Stimulated activated CD8-positive, alpha-beta memory T cell treated with anti-CD3 and anti-CD28 coated beads, Interleukin-4, amount 100 ng/mL, for 24 hours (primary cell): Measurements from ENCODE around the gene SLC5A2.
"Not testable (repeated sequence)": the region's sequence is repeated elsewhere in the genome, so short reads cannot be mapped to it uniquely, and the experiment has no call there.

ENCODE experiments used
- DNase-seq: peaks from one replicate; pipeline ENCODE4 v3.0.0-alpha.2; 2020; ENCODE audit warnings: low read depth

The SLC5A2 gene

DNA sequence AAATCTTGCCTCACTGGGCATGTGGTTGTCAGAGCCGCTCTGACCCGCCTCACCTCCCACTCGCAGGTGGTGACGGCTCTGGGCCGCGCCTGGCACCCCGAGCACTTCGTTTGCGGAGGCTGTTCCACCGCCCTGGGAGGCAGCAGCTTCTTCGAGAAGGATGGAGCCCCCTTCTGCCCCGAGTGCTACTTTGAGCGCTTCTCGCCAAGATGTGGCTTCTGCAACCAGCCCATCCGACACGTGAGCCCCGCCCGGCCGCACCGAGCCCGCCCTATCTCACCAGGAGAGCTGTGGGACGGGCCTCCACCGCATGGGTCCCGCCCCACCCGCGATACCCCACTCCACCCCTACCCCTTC, 7.0 kb upstream of the SLC5A2 start:
- DNase-seq, result no peak

DNA sequence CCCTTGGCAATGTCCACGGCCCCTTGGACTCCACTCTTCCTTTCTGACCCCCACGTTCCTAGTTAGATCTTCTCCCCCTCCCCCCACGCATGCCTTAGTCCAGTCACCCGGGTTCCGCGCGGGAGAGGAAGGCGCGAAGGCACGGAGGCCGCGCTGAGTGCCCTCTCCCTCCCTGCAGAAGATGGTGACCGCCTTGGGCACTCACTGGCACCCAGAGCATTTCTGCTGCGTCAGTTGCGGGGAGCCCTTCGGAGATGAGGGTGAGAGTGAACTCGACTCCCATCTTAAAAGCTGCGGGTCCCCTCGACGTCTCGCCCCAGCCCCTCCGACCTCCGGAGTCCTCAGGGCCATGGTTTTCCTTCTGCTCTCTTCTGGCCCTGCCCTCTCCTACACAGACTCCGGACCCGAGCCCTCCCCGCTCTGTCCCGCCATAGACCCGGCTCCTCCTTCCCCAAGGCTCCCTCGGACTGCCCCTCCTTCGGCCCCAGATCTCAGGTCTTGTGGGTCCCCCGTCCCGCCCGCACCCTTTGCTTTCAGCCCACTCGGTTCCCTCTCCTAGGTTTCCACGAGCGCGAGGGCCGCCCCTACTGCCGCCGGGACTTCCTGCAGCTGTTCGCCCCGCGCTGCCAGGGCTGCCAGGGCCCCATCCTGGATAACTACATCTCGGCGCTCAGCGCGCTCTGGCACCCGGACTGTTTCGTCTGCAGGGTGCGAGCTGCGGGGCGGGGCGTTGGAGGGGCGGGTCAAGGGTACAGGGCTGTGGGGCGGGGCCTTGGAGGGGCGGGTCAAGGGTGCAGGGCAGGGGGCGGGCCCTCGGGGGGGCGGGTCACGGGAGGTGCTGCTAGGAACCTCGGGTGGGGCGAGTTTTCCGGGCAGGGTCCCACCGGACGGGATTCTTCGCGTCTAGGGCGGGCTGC, 6.4 kb upstream of the SLC5A2 start:
- peak; percentile 82 for DNase-seq

DNA sequence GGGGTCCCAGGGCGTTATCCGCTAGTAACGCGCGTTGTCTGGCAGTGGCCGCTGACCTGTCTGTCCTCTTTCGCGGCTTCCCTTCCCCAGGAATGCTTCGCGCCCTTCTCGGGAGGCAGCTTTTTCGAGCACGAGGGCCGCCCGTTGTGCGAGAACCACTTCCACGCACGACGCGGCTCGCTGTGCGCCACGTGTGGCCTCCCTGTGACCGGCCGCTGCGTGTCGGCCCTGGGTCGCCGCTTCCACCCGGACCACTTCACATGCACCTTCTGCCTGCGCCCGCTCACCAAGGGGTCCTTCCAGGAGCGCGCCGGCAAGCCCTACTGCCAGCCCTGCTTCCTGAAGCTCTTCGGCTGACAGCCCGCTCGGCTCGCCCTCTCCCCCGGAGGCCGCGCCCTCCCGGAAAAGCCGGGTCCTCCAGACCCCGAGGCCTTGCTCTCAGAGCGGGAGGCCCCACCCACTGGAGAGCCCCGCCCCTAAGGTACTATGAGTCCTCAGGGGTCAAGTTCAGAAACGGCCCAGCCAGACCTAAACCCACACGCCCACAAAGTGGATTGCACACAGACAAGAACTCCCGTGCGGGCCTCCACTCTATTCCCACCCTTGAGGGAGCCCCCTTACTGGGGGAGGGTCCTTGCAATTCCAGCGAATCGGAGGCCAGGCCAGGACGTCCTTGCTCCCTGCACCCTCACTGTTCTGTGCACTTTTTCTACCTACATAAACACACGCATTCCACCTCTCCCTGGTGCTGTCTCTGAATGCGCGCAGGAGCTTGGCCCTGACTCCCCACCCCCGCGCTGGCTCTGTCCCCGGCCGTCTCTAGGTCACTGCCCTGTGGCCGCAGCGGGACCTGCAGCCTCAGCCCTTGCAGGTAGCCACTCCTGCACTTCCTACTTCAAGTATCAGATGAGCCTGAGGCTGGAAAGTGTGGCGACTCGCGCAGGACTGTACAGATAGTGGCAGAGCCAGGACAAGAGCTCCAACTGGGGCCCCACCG, 5.4 kb upstream of the SLC5A2 start:
- DNase-seq, result no peak

DNA sequence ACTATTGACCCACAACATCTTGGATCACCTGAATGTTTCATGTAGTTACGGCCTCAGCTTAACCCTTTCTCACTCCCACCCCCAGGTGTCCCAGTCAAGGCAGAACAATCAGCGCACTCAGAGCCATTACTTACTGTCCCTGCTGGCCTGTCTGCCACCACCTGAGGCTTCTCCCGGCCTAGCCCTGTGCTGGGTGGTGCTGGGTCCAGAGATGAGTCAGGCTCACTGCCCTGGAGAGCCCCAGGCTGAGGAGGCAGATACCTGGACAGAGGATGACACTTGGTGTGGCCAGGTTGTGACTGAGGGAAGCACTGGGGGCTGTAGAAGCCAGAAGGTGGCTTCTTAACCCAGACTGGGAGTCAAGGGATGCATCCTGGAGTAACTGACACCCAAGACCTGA, 4.0 kb upstream of the SLC5A2 start:
- no peak for DNase-seq

DNA sequence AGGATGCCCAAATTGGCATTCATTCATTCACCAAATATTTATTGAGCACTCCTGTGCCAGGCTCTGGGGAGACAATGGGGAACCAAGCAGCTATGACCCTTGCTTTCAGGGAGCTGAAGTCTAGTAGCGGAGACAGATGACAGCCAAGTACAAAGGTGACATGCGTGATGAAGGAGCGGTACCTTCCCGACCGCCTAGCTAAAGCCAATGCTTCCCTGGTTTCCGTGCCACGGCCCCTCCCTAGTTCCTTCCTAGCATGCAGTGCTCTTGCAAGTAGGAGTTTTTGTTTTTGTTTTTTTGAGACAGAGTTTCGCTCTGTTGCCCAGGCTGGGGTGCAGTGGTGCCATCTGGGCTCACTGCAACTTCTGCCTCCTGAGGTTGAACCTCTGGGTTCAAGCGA, 3.2 kb upstream of the SLC5A2 start:
- DNase-seq, result no peak

DNA sequence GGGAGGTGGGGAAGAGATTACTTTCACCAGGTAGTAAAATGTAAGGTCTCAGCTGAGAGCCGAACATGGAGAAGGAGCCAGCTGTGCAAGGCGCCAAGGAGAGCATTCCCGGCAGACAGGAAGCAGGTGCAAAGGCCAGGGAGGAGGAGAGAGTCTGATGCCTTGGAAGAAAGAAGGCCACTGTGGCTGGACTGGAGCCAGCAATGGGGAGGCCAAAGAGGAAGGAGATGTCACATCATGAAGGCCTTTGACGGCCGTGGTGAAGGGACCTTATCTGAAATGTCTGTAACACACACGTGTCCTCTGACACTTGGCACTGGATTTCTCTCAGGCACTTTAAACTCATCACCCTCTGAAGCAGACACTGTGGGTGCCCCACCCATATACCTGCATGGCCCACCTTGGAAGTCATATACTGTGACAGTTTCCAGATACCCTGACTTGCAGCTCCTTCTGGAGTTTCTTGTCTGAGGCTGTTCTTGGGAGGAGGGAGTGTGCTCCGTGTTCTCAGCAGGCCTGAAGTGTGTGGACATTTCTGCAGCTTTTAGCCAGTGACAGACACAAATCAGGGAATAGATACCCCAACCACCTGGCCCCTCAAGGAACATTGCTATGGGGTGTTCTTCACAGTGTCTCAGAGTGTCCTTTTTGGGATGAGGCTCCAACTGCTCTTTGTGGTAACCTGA, 1.9 kb upstream of the SLC5A2 start:
- no peak for DNase-seq

DNA sequence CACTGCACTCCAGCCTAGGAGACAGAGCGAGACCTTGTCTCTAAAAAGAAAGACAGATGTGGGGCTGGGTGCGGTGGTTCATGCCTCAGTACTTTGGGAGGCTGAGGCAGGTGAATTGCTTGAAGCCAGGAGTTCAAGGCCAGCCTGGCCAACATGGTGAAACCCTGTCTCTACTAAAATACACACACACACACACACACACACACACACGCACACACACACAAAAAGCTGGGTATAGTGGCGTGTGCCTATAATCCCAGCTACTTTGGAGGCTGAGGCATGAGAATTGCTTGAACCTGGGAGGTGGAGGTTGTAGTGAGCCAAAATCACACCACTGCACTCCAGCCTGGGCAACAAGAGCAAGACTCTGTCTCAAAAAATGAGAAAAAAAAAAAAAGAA, 1.1 kb downstream of the SLC5A2 start:
- not testable (repeated sequence) for DNase-seq

DNA sequence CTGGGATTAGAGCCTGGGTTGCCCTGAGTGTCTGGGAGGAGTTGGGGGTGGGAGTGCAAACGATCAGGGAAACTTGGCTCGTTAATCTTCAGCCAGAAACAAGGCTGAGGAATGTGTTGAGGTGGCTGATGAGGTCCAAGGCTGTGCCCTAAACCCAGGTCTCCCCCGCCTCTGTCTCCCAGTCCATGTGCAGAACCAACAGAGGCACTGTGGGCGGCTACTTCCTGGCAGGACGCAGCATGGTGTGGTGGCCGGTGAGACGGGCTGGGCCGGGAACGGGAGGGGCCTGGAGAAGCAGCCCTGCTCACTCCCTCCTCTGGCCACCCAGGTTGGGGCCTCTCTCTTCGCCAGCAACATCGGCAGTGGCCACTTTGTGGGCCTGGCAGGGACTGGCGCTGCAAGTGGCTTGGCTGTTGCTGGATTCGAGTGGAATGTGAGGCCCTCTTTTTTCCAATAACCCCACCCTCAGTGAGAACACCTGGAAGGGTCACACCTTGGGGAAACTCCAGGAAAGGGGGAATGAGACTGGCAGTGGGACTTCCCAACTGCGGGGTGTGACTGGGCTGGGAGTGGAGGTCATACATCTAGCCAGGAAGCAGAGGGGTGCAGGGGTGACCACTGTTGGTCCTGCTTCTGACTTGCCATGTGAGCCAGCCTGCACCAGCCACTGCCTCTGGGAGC, 1.7 kb downstream of the SLC5A2 start:
- no peak for DNase-seq

DNA sequence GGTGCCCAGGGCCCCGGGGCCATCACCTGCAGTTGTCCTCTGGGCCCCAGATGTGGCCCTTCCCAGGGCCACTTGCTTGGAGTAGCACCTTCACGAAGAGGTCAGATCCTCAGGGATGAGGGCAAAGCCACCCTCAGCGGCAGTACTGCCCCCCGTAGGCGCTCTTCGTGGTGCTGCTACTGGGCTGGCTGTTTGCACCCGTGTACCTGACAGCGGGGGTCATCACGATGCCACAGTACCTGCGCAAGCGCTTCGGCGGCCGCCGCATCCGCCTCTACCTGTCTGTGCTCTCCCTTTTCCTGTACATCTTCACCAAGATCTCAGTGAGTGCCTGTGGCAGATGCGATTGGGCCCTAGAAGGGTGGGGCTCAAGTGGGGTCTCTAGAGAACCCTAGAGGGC, 2.6 kb downstream of the SLC5A2 start:
- no peak for DNase-seq

DNA sequence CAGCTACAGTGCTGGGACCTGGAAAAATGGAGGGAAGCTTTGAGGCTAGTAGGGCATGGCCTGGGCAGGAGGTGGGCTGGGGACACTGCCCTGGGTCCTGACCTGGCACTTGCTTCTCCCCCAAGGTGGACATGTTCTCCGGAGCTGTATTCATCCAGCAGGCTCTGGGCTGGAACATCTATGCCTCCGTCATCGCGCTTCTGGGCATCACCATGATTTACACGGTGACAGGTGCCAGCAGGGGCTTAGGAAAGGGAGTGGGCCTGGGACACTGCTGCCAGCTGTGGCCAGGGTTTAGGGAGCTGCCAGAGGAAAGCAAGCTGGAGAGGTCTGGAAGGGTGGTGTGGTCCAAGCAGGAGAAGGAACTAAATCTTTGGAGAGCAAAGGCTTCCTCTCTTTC, 3.1 kb downstream of the SLC5A2 start:
- no peak for DNase-seq

DNA sequence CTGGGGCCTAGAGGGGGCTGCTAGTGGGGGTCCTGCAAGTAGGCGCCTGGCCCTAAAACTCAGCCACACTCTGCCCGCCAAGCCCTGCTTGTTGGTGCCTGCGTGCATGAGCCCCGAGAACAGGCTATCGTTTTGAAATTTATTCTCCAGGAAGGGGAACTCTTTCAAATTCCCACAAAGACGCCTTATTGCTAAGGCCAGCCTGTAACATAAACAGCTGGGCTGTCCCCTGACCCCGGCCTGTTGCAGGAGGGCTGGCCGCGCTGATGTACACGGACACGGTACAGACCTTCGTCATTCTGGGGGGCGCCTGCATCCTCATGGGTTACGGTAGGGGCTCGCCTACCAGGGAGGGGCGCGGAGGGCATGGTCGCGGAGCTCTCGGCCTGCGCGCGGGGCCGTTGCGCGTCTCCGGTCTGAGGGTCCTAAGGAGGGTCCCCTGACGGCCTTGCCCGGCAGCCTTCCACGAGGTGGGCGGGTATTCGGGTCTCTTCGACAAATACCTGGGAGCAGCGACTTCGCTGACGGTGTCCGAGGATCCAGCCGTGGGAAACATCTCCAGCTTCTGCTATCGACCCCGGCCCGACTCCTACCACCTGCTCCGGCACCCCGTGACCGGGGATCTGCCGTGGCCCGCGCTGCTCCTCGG, 4.3 kb downstream of the SLC5A2 start:
- DNase-seq, result no peak

DNA sequence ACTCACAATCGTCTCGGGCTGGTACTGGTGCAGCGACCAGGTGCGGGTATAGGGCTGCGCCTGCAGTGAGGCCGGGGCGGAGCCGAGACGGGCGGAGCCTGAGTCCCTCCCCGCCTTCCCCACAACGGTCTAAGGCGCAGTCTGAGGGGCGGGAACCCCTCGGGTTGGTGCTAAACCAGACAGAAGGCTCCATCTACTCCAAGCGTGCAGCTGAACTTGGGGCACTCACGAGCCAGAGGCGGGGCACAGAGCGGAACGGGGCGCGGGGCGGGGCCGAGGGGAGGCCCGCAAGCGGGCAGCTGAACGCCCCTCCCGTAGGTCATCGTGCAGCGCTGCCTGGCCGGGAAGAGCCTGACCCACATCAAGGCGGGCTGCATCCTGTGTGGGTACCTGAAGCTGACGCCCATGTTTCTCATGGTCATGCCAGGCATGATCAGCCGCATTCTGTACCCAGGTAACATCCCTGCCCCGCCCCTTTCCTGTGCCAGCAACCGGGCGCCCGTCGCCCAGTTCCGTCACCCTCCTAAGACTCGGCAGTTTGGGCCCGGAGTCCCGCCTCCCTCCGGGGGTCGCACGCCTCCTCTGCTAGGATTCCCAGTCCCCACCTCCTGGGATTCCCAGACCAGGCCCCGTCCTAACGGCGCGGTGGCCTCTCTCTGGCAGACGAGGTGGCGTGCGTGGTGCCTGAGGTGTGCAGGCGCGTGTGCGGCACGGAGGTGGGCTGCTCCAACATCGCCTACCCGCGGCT, 5.0 kb downstream of the SLC5A2 start:
- peak; percentile 48 for DNase-seq

DNA sequence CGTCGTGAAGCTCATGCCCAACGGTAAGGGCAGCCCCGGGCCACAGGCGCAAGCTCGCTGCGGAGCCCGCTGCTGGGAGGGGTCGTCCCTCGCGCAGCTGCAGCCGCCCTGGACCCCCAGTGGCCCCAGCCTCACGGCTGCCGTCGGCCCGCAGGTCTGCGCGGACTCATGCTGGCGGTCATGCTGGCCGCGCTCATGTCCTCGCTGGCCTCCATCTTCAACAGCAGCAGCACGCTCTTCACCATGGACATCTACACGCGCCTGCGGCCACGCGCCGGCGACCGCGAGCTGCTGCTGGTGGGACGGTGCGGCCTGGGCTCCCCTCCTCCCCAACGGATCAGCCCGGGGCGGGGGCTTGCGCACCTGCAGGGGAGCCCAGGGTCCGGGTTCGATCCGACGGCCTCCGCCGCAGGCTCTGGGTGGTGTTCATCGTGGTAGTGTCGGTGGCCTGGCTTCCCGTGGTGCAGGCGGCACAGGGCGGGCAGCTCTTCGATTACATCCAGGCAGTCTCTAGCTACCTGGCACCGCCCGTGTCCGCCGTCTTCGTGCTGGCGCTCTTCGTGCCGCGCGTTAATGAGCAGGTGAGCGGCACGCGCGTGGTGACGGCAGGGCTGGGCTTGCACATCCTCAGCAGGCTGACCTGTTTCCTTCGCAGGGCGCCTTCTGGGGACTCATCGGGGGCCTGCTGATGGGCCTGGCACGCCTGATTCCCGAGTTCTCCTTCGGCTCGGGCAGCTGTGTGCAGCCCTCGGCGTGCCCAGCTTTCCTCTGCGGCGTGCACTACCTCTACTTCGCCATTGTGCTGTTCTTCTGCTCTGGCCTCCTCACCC, 5.8 kb downstream of the SLC5A2 start:
- DNase-seq, result no peak

DNA sequence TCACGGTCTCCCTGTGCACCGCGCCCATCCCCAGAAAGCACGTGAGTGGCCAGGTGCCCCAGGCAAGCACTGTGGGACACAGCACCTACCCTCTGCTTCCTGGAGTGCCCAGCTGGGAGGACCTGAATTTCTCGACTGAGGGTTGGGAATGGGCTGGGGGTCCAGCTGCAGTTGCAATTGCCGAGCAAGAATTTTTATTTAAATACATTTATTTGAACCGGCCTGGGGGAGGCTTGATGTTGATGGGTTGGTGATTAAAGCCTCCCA, 6.3 kb downstream of the SLC5A2 start:
- no peak for DNase-seq

DNA sequence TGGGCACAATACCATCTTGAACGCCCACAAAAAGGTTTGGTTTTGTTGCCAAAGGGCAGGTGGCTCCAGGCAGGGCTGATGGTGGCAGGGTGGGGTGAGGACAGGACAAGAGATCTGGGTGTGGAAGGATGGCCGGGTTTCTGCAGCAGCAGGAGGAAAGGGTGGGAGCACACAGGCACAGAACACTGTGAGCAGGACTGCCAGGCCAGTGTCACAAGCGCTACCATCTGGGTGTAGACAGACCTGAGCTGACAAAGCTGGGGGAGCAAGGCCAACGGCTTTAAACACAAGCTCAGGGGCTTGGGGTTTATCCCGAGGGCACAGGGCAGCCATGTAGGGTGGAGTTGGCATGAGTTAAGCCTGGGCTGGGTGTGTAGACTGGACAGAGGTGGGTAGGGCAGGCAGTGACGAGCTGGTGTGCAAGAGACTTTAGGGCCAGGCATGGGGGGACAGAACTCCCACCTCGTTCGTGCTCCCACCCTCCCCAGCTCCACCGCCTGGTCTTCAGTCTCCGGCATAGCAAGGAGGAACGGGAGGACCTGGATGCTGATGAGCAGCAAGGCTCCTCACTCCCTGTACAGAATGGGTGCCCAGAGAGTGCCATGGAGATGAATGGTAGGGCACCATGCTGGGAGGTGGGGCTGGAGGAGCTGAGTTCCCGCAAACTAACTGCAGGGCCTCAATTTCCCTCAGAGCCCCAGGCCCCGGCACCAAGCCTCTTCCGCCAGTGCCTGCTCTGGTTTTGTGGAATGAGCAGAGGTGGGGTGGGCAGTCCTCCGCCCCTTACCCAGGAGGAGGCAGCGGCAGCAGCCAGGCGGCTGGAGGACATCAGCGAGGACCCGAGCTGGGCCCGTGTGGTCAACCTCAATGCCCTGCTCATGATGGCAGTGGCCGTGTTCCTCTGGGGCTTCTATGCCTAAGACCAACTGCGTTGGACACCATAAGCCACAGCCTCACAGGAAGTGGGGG, 7.0 kb downstream of the SLC5A2 start:
- DNase-seq, result no peak

DNA sequence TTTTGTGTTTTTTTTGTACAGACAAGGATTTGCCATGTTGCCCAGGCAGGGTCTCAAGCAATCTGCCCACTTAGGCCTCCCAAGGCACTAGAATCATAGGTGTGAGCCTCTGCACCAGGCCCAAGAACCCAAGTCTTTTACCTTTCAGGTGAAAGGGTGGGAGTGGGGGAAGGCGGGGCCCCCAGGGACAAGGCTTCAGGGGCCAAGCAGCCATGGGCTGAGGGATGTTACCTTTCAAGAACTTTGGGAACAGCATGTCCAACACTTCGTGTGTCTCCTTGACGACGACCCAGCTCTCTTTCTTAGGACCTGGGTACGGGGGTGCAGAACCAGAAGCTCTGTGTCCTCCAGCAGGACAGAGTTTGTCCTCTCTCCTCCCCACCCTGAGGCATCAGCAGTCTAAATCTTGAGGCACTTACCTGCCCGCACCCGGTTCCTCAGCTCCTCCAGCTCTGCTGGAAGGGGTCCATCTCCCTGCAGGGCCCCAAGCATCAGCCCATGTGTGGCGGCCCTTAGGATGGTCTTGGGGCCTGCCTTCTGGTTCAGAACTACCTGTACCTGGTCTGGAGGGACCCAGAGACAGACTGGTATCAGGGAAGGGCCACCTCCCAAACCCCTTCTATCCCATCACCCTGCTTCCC, 9.0 kb downstream of the SLC5A2 start:
- no peak for DNase-seq

DNA sequence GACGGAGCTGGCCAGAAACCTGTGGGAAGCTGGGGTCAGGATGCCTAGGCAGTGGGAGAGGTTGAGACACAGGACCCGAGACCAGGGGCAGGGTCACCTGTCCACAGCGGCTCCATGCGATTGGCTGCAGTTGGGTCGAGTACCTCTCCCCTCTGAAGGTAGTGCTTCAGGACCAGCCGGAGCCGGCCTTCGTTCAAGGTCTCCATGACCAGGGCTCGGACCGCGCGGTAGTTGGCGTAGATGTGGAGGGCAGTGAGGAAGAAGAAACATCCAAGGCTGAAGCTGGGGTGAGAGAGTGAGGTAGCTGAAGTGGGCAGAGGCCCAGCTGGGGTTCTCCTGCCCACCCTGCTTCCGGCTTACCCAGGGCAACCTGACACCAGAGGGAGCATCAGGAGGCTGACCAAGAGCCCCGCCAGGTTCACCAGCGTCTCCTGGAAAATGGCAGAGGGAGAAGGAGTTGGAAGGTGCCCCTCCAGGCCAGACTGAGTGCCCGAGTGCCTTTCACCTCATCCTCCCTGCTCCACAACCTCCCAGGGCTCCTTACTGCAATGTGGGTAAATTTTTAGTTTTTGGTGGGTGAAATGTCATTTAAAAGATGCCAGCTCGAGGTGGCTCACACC, 10.7 kb downstream of the SLC5A2 start:
- no peak for DNase-seq

DNA sequence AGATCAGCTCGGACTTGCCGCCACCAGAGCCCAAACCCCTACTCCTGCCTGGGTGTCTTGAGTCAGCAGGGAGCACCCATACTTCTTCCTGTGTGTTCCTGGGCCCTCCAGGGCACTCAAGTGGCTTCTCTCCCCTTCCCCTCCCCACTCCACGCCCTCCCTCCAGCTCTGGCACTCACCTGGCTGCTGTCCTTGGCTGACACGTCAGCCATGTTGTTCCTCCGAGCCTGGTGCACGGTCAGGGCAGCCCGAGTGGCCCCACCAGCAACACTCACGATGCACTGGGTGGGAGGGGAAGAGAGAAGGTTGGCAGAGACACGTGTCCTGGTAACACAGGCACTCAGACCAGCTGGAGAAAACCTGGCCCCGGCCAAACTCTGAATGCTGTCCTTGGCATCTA, 13.7 kb downstream of the SLC5A2 start:
- DNase-seq, result no peak
